SKM-1 (cell line): ENCODE data around the gene EDNRA.
A peak's percentile ranks its signal among the peaks of the same experiment; 100 is the strongest.

Experiments used
- DNase-seq: peaks from one replicate; lab custom pipeline; 2025; ENCODE audit not compliant: unreplicated experiment; lab: John Stamatoyannopoulos, UW

The EDNRA gene

DNA sequence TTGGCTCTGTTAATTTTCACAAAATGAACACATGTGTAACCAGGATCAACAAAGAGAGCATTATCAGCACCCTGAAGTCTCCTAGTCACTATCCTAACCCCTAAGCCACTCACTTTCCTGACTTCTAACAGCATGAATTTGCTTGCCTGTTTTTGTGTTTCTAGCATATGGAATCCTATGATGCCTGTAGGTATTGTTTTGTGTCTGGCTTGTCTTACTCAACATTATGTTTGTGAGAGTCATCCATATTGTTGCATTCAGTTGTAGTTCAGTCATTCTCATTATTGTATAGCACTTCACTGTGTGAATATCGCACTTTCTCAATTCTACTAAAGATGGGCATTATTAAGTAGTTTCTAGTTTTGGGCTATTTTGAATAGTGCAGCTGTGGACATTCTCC is 15.6 kb downstream of the EDNRA start:
- no peak for DNase-seq

DNA sequence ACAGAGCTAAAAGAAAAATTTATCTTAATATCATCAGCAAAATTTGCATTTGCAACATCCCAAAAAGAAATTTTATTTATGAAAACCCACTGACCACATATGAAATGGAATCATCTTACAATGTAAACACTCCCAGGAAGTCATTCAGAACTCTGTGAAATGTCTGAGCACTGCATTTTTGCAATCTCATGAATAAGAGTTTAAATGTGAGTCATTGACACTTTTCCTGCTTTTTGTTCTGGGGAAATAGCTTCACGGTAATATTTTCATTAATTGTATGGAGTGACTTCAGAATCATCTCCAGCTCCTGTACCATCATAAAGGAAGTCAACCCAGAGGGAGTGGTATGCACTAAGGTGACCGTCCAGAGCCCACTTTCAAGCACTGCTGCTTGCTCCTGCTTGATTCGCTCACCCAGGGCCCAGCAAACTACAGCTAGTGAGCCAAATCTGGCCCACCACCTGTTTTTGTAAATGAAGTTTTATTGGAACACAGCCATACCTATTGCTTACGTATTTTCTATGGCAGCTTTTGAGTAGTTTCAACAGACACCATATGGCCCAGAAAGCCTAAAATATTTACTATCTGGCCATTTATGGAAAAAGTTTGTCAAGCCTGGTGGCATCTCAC is 17.2 kb downstream of the EDNRA start:
- DNase-seq: no peak

DNA sequence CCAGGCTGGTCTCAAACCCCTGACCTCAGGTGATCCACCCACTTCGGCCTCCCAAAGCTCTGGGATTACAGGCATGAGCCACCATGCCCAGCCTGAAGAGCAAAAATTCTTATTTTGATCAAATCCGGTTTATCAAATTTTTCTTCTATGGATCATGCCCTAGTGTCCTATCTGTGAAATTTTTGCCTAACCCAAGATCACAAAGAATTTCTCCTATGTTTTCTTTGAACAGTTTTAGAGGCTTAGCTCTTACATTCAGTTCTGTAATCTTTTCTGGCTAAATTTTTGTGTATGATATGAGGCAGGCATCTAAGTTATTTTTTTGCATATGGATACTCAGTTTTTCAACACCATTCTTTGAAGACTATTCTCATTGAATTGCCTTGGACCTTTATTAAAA is 27.4 kb downstream of the EDNRA start:
- no peak for DNase-seq

DNA sequence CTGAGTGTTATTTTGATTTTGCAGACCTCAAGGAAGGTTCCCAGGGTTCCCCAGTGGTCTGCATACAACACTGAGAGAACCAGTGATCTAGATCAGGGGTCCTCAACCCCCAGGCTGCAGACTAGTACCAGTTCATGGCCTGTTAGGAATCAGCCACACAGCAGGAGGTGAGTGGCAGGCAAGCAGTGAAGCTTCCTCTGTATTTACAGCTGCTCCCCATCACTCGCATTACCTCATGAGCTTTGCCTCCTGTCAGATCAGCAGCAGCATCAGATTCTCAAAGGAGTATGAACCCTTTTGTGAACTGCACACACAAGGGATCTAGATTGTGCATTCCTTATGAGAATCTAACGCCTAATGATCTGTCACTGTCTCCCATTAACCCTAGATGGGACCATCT is 28.5 kb downstream of the EDNRA start:
- no peak for DNase-seq

DNA sequence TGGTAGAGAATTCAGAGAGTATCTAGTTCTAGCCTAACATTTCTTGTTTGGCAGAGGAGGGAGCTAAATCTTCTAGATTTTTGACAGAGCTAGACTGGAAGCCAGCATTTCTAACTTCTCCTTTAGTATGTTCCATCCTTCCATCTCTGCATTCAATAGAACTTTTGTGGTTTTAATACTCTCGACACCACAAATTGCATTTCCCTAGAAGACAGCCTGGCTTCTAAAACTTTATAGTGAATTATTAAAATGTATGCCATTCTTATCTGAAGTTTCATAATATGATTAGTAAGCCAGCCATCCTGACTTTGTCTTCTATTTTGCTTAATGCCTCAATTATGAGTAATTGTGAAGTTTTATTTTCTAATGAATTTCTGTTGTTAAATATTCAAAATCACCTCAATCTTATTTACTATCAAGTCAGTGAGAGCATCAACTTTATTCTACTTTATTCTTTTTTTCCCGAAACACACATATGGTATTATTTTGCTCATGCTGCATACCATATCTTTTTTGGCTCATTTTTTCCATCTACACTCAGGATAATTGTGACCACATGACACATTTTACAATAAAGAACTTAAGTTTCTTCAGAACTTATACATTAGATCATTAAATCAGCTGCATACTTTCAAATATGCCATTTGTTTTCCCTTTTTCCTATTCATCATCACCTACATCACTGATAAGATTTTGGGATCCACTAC is 30.2 kb downstream of the EDNRA start:
- DNase-seq: no peak

DNA sequence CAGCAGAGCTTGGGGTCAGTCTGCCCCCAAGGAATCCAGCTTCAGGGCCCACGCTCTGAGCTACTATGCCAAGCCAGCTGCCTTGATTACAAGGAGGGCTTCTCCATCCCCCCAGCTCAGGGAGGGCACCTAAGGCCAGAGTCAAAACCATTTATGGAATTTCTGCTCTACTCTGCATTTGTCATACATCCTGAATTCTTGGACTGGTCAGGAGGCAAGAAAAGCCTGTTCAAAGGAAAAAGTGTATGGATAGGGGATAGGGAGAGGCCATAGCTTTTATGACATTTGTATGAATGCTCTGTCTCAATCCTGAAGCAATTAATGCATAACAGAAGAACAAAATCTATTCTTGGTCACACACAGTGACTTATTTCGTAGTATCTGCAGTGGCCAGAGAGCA is 32.2 kb downstream of the EDNRA start:
- no peak for DNase-seq

DNA sequence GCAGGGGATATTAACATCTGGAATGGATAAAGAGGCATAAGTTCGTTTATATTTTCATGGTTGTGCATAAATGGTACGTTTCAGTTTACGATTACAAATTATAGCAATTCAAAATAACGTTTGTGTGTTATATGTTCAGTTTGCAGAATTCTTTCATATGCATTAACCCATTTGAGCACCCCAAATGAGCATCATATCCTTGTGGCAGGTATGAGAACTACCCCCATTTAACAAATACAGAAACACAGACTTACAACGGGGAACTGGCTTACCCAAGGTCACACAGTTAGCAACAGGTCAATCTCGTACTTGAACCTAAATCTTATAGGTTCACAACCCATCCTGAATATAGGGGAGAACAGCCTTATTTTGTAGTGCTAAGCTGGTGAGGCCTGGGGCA is 33.1 kb downstream of the EDNRA start:
- no peak for DNase-seq

DNA sequence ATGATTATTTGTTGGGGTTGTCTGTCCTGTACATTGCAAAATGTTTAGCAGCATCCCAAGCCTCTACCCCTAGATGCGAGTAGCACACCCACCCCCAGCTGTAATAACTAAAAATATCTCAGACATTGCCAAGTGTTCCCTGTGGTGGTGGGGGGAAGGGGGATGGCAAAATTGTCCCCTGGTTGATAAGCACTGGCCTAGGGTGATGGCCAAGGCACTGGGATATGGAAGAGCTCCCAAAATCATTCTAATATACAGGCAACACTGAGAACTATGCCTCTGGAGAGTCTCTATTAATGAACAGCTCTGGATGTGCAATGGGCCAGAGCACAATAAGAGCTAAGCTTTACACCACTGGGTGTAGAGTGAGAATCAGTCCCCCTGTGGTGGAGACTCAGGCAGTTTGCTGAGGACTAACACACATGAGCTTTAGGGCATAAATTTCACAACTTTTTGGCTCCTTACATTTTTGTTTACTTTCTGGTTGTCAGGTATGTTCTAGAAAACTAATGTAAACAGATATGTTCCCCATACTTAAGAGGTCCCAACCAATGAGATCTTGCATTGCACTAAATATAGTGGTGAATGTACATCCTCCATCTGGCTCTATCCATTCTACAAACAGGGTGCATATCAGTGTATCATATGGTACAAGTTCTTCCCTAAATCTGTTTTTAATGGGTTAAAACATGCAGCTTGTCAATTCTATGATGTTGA is 34.5 kb downstream of the EDNRA start:
- DNase-seq: no peak

DNA sequence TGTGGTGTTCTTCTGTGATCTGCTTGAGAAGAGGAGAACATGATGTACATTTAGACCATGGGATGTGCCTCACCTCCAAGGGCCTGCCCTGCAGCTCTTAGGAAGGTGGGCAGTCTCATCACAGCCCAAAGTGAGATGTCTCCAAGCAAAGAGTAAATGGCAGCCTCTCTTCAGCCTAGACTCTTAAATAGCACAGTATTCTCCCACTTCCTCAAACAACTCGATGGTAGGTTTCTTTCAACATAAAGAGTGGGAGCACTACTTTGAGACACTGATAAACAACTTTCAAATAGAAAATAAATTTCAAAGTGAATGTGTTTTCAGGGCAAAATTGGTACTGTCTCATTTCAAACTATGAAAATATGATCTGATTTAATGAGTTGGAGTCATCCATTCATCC is 35.2 kb downstream of the EDNRA start:
- no peak for DNase-seq

DNA sequence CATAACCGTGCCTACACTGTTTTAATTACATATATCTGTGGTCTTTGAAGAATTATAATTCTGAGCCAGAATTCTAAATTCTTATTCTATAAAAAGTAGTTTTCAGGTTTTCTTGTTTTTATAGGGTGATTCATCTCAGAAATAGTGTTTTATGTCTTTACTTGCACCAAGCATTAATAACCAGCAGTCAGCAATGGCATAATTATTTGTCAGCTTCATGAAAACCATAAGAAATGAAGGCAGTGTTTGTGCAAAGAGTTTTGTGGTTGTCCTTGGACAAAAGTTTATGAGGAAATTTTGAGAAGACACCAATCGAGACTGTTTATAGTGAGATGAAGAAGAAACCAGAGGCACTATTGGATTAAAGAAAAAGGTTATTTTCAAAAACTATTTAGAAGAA is 37.2 kb downstream of the EDNRA start:
- no peak for DNase-seq

DNA sequence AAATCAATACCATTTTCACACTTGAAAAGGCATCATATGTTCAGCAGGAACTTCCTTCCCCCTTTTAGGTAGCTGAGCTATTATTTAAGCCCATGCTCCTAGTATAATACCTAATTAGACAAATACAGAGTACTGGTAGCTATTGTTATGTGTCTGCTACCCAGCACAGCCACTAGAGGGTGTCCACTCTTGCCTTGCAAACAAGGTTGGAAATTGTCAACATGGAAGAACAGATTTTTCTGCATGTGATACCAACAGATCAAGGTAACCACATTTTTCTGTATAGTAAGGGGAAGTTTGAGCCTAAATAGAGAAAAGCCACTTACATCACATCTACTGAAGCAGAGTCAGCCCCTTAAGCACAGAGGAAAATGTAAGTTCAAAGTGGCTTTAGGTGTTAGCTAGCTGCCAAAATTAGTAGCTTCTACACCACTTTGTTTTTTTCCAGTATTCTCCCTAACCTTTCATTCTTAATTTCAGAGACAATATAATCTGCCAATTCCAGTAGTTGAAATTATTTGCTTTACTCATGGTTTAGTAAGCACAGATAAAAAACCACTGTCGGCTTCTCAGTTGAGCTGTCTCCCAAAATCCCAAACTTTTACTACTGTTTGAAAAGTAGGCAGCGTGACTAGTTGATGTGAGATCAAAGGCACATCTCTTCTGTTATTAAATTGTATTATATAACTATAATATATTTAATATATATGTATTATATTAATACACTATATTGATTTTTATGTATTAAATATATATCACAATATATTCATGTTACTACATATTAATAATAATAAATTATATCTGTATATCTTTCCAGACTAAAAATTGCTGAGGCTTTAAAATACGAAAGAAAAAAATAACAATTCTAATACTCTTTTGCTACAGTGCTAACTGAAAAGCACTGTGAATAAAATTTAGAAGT is 38.2 kb downstream of the EDNRA start:
- DNase-seq: peak; percentile 27

DNA sequence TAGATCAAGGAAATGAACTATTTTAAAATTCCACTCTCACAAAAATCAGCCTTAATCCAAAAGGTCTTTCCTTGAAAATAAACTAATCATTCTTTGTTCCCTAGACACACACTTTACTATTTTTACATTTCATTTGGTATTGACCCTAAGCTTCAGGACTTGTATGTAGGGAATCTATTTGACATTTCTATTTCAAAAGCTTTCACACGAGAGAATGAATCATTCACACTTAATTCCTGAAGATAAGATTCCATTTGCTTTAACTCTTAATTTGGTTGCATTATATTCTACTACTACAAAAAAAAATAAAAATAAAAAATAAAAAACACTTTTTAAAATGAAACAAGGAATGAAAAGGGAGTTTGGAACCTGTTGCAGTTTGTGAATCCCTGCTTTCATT is 43.7 kb downstream of the EDNRA start:
- no peak for DNase-seq

DNA sequence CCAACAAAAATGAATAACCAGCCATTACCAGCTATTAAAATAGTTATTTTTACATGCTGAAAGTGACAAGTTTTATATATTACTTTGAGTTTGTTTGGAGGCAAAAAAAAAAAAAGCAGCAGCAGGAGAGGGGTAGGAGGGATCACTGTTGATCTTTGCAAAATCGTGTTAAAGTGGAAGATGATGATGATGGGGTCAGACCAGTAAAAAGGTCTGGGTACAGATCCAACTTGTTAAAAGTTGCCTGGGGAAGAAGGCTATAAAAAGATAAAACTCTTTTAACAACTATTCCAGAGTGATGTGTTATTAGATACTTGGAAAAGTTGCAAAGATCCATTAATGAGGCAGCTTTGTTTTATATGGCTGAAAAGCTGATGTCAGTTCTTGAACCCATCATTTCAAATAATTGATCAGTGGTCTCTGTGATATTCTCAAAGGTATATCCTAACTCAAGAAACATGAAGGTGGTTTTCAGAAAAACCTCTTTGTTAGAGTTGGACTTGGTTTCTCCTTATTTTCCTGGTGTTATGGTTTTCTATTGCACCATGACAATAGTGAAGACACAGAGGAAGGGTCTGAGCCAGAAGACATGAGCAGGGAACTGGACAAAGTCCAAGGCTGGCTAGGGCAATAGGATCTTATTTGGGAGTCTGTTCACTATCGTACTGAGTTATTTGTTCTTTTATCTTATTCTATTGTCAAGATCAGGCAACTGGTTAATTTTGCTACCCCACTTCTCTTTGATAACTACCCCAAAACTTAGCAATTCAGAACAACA is 44.8 kb downstream of the EDNRA start:
- no peak for DNase-seq

DNA sequence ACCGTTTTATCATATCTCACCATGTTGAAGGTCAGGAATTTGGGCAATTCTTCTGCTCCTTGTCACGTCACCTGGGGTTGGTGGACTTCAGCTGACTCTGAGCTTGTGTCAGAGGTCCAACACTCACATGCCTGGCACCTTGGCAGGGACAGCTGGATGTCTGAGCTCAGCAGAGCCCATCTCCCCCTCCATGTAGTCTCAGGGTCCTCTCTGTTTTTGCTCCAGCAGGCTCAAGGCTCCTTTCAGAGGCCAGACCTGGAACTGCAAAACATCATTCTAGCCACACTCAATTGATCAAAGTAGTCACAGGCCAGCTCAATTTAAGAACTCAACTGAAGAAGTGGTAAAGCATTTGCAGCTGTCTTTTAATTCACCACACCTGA is 45.4 kb downstream of the EDNRA start:
- DNase-seq: no peak

DNA sequence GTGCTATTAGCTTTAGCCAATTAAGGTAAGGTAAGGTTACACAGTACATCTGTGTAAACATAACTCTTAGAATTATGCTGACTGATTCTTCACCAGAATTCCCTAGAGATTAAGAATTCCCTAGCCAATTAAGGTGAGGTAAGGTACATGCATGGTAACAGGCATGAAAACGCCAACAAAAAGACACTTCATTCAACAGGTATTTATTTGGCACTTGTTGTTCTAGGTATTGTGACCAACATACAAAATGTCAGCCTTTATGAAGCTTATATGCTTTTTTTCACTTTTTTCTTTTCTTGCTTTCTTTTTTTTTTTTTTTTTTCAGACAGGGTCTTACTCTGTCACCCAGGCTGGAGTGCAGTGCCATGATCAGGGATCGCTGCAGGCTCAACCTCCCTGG is 47.2 kb downstream of the EDNRA start:
- DNase-seq: no peak

DNA sequence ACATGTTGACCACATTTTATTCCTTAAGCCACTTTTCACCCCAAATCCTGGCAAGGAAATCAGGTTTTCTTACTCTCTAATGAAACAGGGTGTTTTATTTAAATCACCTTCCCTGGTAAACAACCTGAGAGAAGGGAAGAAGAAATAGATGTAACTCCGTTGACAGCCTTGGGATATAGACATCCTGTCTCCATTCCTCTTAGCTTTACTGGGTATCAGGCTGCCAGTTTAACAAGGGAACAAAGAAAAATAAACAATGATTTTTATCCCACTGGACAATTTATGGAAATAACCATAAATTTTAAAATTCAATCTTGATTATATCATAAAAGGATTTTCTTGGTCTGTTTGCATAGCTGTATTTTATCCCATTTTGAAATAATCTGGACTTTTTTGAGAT is 49.2 kb downstream of the EDNRA start:
- no peak for DNase-seq

DNA sequence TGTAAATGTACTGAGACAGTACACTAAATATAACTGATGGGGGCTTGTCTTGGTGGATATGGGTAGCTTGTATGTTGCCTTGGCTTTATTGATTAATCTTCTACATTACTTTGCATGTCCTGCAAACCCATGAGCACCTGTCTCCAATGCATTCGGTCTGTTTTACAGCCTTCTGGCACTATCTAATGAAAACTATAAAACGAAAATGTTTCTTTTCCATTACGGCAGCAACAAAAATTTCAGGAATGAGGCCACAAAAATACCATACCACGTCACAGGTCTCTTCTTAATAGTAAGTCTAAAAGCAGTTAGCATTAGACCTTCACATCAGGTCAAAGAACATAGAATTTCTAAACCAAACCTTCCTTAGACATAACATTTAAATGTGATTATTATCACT is 49.8 kb downstream of the EDNRA start:
- no peak for DNase-seq

DNA sequence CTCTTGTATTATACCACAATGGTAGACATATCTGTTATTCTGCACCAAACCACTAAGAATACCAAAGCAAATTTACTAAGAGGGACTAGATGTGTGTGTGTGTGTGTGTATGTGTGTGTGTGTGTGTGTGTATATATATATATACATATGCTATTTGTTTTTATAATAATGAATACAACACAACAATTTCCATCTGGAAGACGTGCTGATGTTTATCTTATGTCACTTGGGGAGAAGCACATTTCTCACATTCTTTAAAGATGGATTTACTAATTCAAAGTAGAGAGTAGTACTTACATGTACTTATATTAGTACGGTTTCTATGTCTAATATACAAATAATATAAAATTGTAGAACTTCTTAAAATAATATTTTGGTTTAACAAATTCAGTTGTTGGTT is 52.0 kb downstream of the EDNRA start:
- no peak for DNase-seq

DNA sequence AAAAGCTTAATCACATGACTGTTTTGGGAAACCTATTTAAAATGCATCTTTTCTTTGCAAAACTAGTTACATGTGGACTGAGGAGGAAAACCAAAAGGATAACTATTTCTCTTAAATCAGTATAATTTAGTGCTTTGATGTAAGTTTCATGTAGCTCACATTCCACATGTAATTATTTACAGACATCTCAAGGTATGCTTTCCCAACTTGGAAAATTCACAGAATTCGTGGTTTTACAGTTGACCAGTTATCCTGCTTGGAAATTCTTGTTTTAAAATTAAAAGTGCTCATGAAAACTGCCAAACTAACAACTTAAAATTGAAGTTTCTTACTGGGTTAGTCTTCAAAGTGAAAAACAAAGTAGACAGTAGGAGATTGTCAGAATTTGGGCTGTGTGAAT is 52.4 kb downstream of the EDNRA start:
- no peak for DNase-seq

DNA sequence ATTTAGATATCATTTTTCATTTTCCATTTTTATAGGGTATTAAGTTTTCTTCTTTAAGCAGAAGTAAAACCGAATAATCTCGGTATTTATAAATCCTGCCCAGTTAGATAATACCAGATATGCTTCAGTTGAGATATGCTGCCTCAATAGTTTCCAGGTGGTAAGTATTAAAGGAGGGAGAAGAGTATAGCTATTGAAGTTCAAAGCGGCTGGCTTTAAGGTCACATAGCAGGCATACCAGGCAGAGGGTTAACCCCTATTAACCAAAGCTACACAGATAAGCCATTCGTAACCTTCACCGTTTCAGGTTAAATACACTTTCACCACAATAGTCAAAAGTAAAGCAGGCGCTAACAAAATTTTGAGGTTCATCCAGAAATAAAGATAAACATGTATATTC is 54.2 kb downstream of the EDNRA start:
- DNase-seq: no peak

DNA sequence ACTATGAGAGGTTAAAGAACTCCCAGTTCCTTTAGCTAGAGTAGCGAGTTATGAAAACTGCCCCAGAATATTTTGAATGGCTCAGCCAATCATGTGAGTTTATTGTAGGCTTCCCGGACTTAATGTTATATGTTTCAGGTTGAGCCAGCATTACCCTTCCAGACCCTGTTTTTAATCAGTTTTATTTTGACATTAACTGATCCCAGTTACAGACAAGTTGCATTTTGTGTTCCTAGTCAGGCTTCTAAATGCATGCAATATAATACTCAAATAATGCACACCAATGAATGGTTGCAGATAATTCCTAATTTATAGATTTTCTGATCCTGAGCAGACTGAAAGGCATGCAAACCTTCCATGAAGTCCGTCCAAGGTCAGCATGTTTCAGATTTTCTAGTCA is 57.8 kb downstream of the EDNRA start:
- DNase-seq: no peak
